Calu3 (cell line): Measurements from ENCODE around the gene DNAH14. TPM values are rescaled to one million over a fixed set of nuclear protein-coding genes. Genes with fewer than 3 reads are reported as not detected.

Experiments used
- BruUV-seq: library from RNA; stranded (reverse); fragments of 400-500 nt; replicated peaks from 2 replicates; lab custom pipeline; 2021; lab: Mats Ljungman, UMichigan
- CTCF ChIA-PET: fragments of 300-600 bp; sonication (Branson Sonifier 250); formaldehyde crosslinking; loops from one replicate; lab custom pipeline; 2022; ENCODE audit warnings: antibody characterized with exemption; lab: Charles Lee
- DNase-seq: peaks from one replicate; pipeline ENCODE4 v3.0.0; 2022
- H3K27ac Mint-ChIP-seq: one replicate; pipeline ENCODE4 v1.8.0; 2022; ENCODE audit warnings: mixed read lengths; ENCODE audit not compliant: unreplicated experiment
- H3K27me3 Mint-ChIP-seq: one replicate; pipeline ENCODE4 v1.8.0; 2022; ENCODE audit warnings: mixed read lengths; ENCODE audit not compliant: unreplicated experiment
- H3K36me3 Mint-ChIP-seq: one replicate; pipeline ENCODE4 v1.8.0; 2022; ENCODE audit warnings: mild to moderate bottlenecking, moderate library complexity, mixed read lengths; ENCODE audit not compliant: insufficient read depth, unreplicated experiment
- H3K4me1 Mint-ChIP-seq: one replicate; pipeline ENCODE4 v1.8.0; 2022; ENCODE audit warnings: mild to moderate bottlenecking, low read depth, mixed read lengths; ENCODE audit not compliant: unreplicated experiment
- H3K4me3 Mint-ChIP-seq: one replicate; pipeline ENCODE4 v1.8.0; 2022; ENCODE audit warnings: mild to moderate bottlenecking, low read depth, moderate library complexity, mixed read lengths; ENCODE audit not compliant: unreplicated experiment
- H3K9me3 Mint-ChIP-seq: one replicate; pipeline ENCODE4 v1.8.0; 2022; ENCODE audit warnings: low read depth, mixed read lengths; ENCODE audit not compliant: unreplicated experiment
- intact Hi-C: fragments of 100-400 bp; cut with micrococcal nuclease; formaldehyde crosslinking; loops from one replicate; pipeline ENCODE4 v1.10.0; 2022; ENCODE audit not compliant: unreplicated experiment
- total RNA-seq: library from RNA; stranded (reverse); gene quantifications from 2 replicates; pipeline ENCODE4 v1.2.3, GENCODE V29; 2022
- TF ChIP-seq, protein P1 (sequence below): fragments of 200-600 bp; IDR thresholded peaks from one replicate; pipeline ENCODE4 v1.8.0; 2022; ENCODE audit warnings: antibody characterized with exemption; ENCODE audit not compliant: unreplicated experiment

The DNAH14 gene
- total RNA-seq, 1 experiment from 2014 or later, result 66.8 TPM

DNA sequence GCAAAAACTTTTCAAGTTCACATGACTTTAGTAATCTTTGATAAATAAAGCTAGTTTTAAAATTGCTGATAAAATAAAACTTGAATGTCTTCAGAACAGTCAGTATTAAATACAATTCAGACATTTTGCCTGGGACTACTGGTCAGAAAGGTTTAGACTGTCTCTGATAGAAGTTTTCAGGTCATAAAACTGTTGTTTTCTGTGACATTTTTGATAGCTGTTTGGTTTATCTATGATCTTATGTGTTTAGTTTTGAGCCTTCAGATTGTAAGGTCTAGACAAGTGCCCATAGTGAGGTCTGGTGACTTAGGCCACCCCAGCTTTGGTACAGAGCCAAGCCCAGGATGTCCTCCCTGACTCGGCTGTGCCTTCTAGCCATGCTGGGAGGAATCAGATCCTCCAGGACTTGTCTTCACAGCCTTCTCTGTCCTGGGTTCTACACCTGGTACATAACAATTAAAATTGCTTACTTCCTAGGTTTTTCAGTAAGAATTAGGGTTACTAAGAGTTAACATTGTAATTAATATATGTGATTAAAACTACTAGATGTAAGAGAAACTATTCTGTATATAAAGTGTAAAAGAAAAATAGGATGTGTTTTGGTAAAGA lies 15.1 kb upstream of the DNAH14 start:
- intact Hi-C loops, result no loop called here
- Mint-ChIP-seq H3K36me3 (no peaks in the 10 kb centered on the region), H3K27ac (no peak overlapping the region), H3K9me3 (peaks cover 11% of the 10 kb centered on the region), H3K4me3 (no peak overlapping the region), H3K27me3 (peaks cover 15% of the 10 kb centered on the region), H3K4me1 (peaks cover 5% of the 10 kb centered on the region)
- DNase-seq, result no peak
- TF ChIP-seq, protein P1, sequence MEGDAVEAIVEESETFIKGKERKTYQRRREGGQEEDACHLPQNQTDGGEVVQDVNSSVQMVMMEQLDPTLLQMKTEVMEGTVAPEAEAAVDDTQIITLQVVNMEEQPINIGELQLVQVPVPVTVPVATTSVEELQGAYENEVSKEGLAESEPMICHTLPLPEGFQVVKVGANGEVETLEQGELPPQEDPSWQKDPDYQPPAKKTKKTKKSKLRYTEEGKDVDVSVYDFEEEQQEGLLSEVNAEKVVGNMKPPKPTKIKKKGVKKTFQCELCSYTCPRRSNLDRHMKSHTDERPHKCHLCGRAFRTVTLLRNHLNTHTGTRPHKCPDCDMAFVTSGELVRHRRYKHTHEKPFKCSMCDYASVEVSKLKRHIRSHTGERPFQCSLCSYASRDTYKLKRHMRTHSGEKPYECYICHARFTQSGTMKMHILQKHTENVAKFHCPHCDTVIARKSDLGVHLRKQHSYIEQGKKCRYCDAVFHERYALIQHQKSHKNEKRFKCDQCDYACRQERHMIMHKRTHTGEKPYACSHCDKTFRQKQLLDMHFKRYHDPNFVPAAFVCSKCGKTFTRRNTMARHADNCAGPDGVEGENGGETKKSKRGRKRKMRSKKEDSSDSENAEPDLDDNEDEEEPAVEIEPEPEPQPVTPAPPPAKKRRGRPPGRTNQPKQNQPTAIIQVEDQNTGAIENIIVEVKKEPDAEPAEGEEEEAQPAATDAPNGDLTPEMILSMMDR, result no peak
- CTCF ChIA-PET, result no interaction called here
- no TSS peak for BruUV-seq

DNA sequence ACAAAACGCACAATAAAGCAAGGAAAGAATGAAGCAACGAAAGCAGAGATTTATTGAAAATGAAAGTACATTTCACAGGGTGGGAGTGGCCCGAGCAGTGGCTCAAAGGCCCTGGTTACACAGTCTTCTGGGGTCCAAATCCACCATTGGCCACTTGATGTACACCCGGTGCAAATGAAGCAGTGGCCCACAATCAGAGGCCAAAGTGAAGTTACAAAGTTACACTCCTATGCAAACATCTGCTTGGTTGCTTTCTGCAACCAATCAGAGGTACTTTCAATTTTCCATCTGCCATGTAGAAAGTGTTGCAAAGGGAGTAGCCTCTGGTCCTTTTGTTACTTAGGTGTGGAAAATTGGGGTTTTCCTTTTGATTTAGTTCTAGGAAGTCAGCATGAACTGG lies 10.0 kb upstream of the DNAH14 start:
- DNase-seq, result no peak
- no TSS peak for BruUV-seq
- Mint-ChIP-seq H3K36me3 (no peaks in the 10 kb centered on the region), H3K27ac (no peak overlapping the region), H3K4me1 (peaks cover 11% of the 10 kb centered on the region), H3K9me3 (no peaks in the 10 kb centered on the region), H3K4me3 (peak overlapping the region; percentile 65), H3K27me3 (no peaks in the 10 kb centered on the region)
- TF ChIP-seq, protein P1, result no peak
- CTCF ChIA-PET, result no interaction called here
- intact Hi-C loops, result no loop called here

DNA sequence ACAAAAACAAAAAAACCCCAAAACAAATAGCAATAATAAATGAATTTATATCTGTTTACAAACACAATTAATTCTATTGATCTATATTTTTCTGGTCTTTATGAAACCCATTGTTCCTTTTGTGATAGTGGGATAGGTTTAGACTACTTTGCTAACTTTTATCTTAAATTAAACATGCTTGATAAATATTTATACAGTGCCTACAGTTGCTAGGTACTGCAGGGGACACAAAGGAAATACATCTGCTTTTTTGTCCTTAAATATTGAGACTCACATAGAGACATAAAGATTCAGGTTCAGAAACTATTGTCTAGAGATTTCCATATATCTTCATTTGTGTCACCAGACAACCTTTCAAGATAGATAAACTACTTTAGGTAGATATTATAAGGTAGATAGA lies 8.5 kb upstream of the DNAH14 start:
- Mint-ChIP-seq H3K36me3 (no peaks in the 10 kb centered on the region), H3K27ac (no peak overlapping the region), H3K27me3 (no peaks in the 10 kb centered on the region), H3K4me1 (peaks cover 11% of the 10 kb centered on the region), H3K4me3 (no peak overlapping the region), H3K9me3 (no peaks in the 10 kb centered on the region)
- intact Hi-C loops, result loop anchor here (10.0 kb wide), 1 partner anchor 786 kb away; no protein-coding TSS in a partner anchor
- CTCF ChIA-PET, result interaction anchor here (0.6 kb wide), 1 partner anchor 182 kb away, joined by 8 read pairs; no protein-coding TSS in a partner anchor
- BruUV-seq, result no TSS peak
- TF ChIP-seq, protein P1, result no peak
- no peak for DNase-seq

DNA sequence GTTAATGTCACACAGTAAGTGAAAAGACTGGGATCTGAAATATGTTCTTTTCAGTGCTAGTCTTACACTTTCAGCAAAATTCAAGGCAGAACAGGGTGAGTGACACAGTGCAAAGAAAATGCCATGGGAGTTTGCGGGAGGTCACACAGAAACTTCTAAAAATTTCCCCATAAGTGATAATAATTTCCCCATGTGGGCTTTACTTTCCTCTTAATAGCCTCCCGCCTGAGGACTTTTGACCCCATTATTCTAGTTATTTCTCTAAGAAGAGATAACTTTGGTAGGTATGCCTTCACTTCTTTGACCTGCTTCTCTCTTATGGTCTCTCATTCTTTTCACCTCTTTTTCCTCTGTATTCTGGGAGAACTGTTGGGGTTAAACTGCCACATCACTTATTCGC lies 8.1 kb upstream of the DNAH14 start:
- H3K4me3 Mint-ChIP-seq, result no peak overlapping the region
- H3K4me1 Mint-ChIP-seq, result peaks cover 11% of the 10 kb centered on the region
- CTCF ChIA-PET, result no interaction called here
- no peaks in the 10 kb centered on the region for H3K27me3 Mint-ChIP-seq
- BruUV-seq, result no TSS peak
- H3K36me3 Mint-ChIP-seq, result no peaks in the 10 kb centered on the region
- no peak for DNase-seq
- intact Hi-C loops, result loop anchor here (10.0 kb wide), 1 partner anchor 787 kb away; no protein-coding TSS in a partner anchor
- no peaks in the 10 kb centered on the region for H3K9me3 Mint-ChIP-seq
- TF ChIP-seq, protein P1, result no peak
- H3K27ac Mint-ChIP-seq, result no peak overlapping the region
